Vagina (tissue), 2 donors: Measurements from ENCODE around the gene CFAP61.

ENCODE experiments used
- POLR2A ChIP-seq, 2 donors: fragments of 450-650 bp; IDR thresholded peaks; one replicate each; pipeline ENCODE4 v1.6.1; 2017; ENCODE audit warnings: antibody characterized with exemption in 2 of 2, mild to moderate bottlenecking in 2 of 2, moderate library complexity in 2 of 2
- POLR2AphosphoS5 ChIP-seq, 2 donors: sonication (generic); formaldehyde crosslinking; IDR thresholded peaks; one replicate each; pipeline ENCODE4 v1.9.0; 2017; ENCODE audit warnings: antibody characterized with exemption in 2 of 2, mild to moderate bottlenecking in 2 of 2, low read depth in 1 of 2; ENCODE audit not compliant: insufficient read depth in 1 of 2
- TF ChIP-seq, protein P1 (sequence below), 3 experiments: fragments of 450-650 bp in 2 of 3; fragments of 200-600 bp in 1 of 3; sonication (generic) in 1 of 3; IDR thresholded peaks; one replicate each; pipeline ENCODE4 v1.5.1; 2017 to 2019; ENCODE audit warnings: antibody characterized with exemption in 3 of 3, mild to moderate bottlenecking in 2 of 3, moderate library complexity in 2 of 3

DNA sequence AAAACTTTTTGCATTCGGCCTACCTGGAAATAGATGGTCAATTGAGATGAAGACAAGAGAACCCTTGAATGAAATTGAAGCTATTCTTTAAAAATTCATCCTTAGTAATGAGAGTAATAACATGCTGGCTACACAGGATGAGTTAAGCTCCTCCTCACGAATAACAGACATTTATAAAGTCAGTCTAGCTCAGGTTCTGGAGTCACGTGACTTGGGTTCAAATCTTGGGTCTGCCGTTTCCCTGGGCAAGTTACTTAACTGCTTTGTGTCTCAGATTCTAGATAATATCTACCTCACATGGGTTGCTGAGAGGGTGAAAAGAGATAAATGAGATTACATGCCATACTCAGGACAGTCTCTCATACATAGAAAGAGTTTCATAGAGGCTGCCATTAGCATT lies 214.2 kb downstream of the CFAP61 start:
- TF ChIP-seq, protein P1, sequence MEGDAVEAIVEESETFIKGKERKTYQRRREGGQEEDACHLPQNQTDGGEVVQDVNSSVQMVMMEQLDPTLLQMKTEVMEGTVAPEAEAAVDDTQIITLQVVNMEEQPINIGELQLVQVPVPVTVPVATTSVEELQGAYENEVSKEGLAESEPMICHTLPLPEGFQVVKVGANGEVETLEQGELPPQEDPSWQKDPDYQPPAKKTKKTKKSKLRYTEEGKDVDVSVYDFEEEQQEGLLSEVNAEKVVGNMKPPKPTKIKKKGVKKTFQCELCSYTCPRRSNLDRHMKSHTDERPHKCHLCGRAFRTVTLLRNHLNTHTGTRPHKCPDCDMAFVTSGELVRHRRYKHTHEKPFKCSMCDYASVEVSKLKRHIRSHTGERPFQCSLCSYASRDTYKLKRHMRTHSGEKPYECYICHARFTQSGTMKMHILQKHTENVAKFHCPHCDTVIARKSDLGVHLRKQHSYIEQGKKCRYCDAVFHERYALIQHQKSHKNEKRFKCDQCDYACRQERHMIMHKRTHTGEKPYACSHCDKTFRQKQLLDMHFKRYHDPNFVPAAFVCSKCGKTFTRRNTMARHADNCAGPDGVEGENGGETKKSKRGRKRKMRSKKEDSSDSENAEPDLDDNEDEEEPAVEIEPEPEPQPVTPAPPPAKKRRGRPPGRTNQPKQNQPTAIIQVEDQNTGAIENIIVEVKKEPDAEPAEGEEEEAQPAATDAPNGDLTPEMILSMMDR (IDR thresholded peaks at IDR 0.05): no peak
- TF ChIP-seq POLR2AphosphoS5 (IDR thresholded peaks at IDR 0.05; ENCODE audit: insufficient read depth in 1 of 2, low read depth in 1 of 2): no peak
- TF ChIP-seq POLR2A (IDR thresholded peaks at IDR 0.05): no peak
